Measurements from ENCODE around the gene CDC25C. TPM values are rescaled to one million over a fixed set of nuclear protein-coding genes. Genes with fewer than 3 reads are reported as not detected.

CDC25C gene
- total RNA-seq, 3 donors from 2014 or later, result 0.64 TPM; not detected in 2

GRCh38 chr5:138346889-138347288 is 15.3 kb upstream of the CDC25C start:
- no peaks in the 10 kb centered on the region for H3K27me3 ChIP-seq
- H3K4me3 ChIP-seq, result no peak overlapping the region
- peaks cover 11% of the 10 kb centered on the region for H3K36me3 ChIP-seq
- H3K9me3 ChIP-seq, result no peaks in the 10 kb centered on the region
- intact Hi-C loops (cut with DNase I; ENCODE audit: low total_unique reads), result loop anchor here (5.0 kb wide), 1 partner anchor 1330 kb away; no protein-coding TSS in a partner anchor
- DNase-seq (ENCODE audit: low spot score in 2 of 2), result no peak
- TF ChIP-seq POLR2A (IDR thresholded peaks at IDR 0.05) (no peak), CTCF (IDR thresholded peaks at IDR 0.05) (no peak), POLR2AphosphoS5 (IDR thresholded peaks at IDR 0.05) (no peak)
- H3K27ac ChIP-seq, result no peak overlapping the region
- no peaks in the 10 kb centered on the region for H3K4me1 ChIP-seq

DNA sequence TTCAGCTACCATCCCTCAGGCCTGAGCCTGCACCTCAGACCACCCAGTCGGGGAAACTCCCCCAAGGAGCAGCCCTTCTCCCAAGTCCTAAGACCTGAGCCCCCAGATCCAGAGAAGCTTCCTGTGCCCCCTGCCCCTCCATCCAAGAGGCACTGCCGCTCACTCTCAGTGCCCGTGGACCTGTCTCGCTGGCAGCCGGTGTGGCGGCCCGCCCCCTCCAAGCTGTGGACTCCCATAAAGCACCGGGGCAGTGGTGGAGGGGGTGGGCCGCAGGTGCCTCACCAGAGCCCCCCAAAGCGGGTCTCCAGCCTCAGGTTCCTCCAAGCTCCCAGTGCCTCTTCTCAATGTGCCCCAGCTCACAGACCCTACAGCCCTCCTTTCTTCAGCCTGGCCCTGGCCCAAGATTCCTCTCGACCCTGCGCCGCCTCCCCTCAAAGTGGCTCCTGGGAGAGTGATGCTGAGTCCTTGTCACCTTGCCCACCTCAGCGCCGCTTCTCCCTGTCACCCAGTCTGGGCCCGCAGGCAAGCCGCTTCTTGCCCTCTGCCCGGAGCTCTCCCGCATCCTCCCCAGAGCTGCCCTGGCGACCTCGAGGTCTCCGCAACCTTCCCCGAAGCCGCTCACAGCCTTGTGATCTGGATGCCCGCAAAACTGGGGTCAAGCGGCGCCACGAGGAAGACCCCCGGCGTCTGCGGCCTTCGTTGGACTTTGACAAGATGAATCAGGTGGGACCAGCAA is 13.5 kb upstream of the CDC25C start:
- Histone ChIP-seq H3K4me3 (no peak overlapping the region), H3K9me3 (no peaks in the 10 kb centered on the region), H3K27ac (no peak overlapping the region), H3K36me3 (peaks cover 11% of the 10 kb centered on the region), H3K27me3 (no peaks in the 10 kb centered on the region), H3K4me1 (peaks cover 0 to 7% of the 10 kb centered on the region in 2 donors)
- intact Hi-C loops (cut with DNase I; ENCODE audit: low total_unique reads), result loop anchor here (5.0 kb wide), 1 partner anchor 1332 kb away; no protein-coding TSS in a partner anchor
- TF ChIP-seq CTCF (IDR thresholded peaks at IDR 0.05) (no peak), POLR2A (IDR thresholded peaks at IDR 0.05) (no peak), POLR2AphosphoS5 (IDR thresholded peaks at IDR 0.05) (no peak)
- no peak for DNase-seq (ENCODE audit: low spot score in 2 of 2)

DNA sequence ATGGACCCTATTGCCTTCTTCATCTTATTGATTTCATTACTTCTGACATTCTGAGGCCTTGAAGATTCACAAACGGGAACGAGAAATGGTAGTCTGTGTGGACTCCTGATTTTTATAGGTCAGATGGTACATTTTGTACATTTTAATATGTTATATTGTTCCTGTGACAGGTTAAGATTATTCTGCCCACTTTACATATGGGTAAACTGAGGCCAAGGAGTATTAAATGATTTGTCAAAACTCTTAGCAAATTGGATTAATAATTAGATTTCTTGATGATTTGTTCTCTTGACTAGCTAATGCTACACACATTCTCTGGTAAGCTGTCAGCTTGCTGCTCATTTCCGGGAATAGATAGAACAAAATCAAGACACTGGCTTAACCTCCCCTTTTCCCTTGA is 8.4 kb upstream of the CDC25C start:
- TF ChIP-seq CTCF (IDR thresholded peaks at IDR 0.05) (no peak), POLR2AphosphoS5 (IDR thresholded peaks at IDR 0.05) (no peak), POLR2A (IDR thresholded peaks at IDR 0.05) (no peak)
- H3K27me3 ChIP-seq, result no peaks in the 10 kb centered on the region
- H3K4me3 ChIP-seq, result peak overlapping the region in 2 of 3 donors; percentile 90 to 98
- peaks cover 0 to 13% of the 10 kb centered on the region in 2 donors for H3K4me1 ChIP-seq
- intact Hi-C loops (cut with DNase I; ENCODE audit: low total_unique reads), result no loop called here
- peaks cover 3% of the 10 kb centered on the region for H3K36me3 ChIP-seq
- no peak for DNase-seq (ENCODE audit: low spot score in 2 of 2)
- peak overlapping the region in 1 of 2 donors; percentile 99 for H3K27ac ChIP-seq
- H3K9me3 ChIP-seq, result no peaks in the 10 kb centered on the region

DNA sequence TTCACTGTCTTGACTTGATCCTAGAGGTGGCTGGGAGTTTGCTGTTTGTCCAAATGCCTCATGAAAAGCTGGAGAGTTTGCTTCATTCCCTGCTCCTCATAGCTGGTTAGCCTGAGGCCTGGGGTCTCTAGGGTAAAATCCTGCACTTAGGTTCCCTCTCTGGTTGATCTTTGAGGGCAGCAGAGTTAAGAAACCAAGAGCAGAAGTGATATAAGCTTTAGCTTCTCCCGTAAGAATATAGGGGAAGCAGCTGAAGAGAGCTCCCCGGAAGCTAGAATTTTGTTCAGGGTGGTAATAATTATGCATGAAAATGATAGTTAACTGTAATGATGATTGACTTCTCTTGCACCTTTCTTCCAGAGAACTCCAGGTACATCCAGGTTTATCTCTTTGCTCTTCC is 7.9 kb upstream of the CDC25C start:
- peak overlapping the region; percentile 98 to 99 for H3K27ac ChIP-seq
- TF ChIP-seq CTCF (IDR thresholded peaks at IDR 0.05) (no peak), POLR2AphosphoS5 (IDR thresholded peaks at IDR 0.05) (no peak), POLR2A (IDR thresholded peaks at IDR 0.05) (no peak)

GRCh38 chr5:138339091-138339456 is 7.5 kb upstream of the CDC25C start:
- H3K27ac ChIP-seq, result peak overlapping the region; percentile 98 to 99
- DNase-seq (ENCODE audit: low spot score in 2 of 2), result peak in 1 of 2 donors; percentile 23
- no peaks in the 10 kb centered on the region for H3K9me3 ChIP-seq
- TF ChIP-seq CTCF (IDR thresholded peaks at IDR 0.05) (no peak), POLR2AphosphoS5 (IDR thresholded peaks at IDR 0.05) (no peak), POLR2A (IDR thresholded peaks at IDR 0.05) (no peak)
- intact Hi-C loops (cut with DNase I; ENCODE audit: low total_unique reads), result no loop called here
- no peaks in the 10 kb centered on the region for H3K27me3 ChIP-seq
- peak overlapping the region; percentile 70 to 98 (median 90) for H3K4me3 ChIP-seq
- H3K4me1 ChIP-seq, result peaks cover 0 to 13% of the 10 kb centered on the region in 2 donors
- H3K36me3 ChIP-seq, result no peaks in the 10 kb centered on the region

More for the DNA sequence above, 7.9 kb upstream of the CDC25C start:
- H3K4me1 ChIP-seq, result peaks cover 0 to 13% of the 10 kb centered on the region in 2 donors
- DNase-seq (ENCODE audit: low spot score in 2 of 2), result no peak
- peak overlapping the region; percentile 70 to 98 (median 90) for H3K4me3 ChIP-seq
- H3K9me3 ChIP-seq, result no peaks in the 10 kb centered on the region
- intact Hi-C loops (cut with DNase I; ENCODE audit: low total_unique reads), result no loop called here
- H3K36me3 ChIP-seq, result no peaks in the 10 kb centered on the region
- H3K27me3 ChIP-seq, result no peaks in the 10 kb centered on the region
